Endodermal cell (in vitro differentiated cells): ENCODE data around the gene SNRPD2. TPM values are rescaled to one million over a fixed set of nuclear protein-coding genes. Genes with fewer than 3 reads are reported as not detected.

Source experiments
- DNase-seq: peaks from one replicate; pipeline ENCODE4 v3.0.0-alpha.2; 2017
- H3K27ac ChIP-seq: 2 replicates; pipeline ENCODE4 v1.5.1; 2013; ENCODE audit warnings: mild to moderate bottlenecking, low read depth, low read length, moderate library complexity
- H3K27me3 ChIP-seq: 2 replicates; pipeline ENCODE4 v1.6.1; 2013; ENCODE audit warnings: mild to moderate bottlenecking, low read length, moderate library complexity; ENCODE audit not compliant: insufficient read depth, control insufficient read depth, poor library complexity, severe bottlenecking
- H3K36me3 ChIP-seq: 2 replicates; pipeline ENCODE4 v1.7.0; 2013; ENCODE audit warnings: mild to moderate bottlenecking, low read length, moderate library complexity; ENCODE audit not compliant: control insufficient read depth, insufficient read depth
- H3K4me1 ChIP-seq: one replicate; pipeline ENCODE4 v1.7.0; 2013; ENCODE audit warnings: low read length; ENCODE audit not compliant: control insufficient read depth, insufficient read depth
- H3K4me3 ChIP-seq: 2 replicates; pipeline ENCODE4 v1.5.1; 2013; ENCODE audit warnings: mild to moderate bottlenecking, low read length, moderate library complexity
- H3K9ac ChIP-seq: 2 replicates; pipeline ENCODE4 v1.6.1; 2013; ENCODE audit warnings: mild to moderate bottlenecking, low read length, moderate library complexity; ENCODE audit not compliant: poor library complexity, severe bottlenecking; ENCODE audit errors: extremely low read depth
- H3K9me3 ChIP-seq: 2 replicates; pipeline ENCODE4 v1.6.1; 2013; ENCODE audit warnings: mild to moderate bottlenecking, low read length, moderate library complexity; ENCODE audit not compliant: control insufficient read depth
- H3K27ac Mint-ChIP-seq: 2 replicates; pipeline ENCODE4 v1.8.0; 2020; ENCODE audit warnings: mixed read lengths
- H3K27me3 Mint-ChIP-seq: 2 replicates; pipeline ENCODE4 v1.8.0; 2021; ENCODE audit warnings: mild to moderate bottlenecking, mixed read lengths; ENCODE audit not compliant: insufficient read depth
- H3K36me3 Mint-ChIP-seq: 2 replicates; pipeline ENCODE4 v1.8.0; 2020; ENCODE audit warnings: low read depth, mixed read lengths
- H3K4me1 Mint-ChIP-seq: 2 replicates; pipeline ENCODE4 v1.8.0; 2020; ENCODE audit warnings: mixed read lengths
- H3K4me3 Mint-ChIP-seq: 2 replicates; pipeline ENCODE4 v1.8.0; 2020; ENCODE audit warnings: mild to moderate bottlenecking, moderate library complexity, mixed read lengths
- H3K9me3 Mint-ChIP-seq: 2 replicates; pipeline ENCODE4 v1.8.0; 2020; ENCODE audit warnings: mild to moderate bottlenecking, mixed read lengths
- CTCF ChIP-seq: fragments of 200-600 bp; sonication (generic); conservative IDR thresholded peaks from 2 replicates; pipeline ENCODE4 v1.5.0; 2021; ENCODE audit warnings: antibody characterized with exemption, mild to moderate bottlenecking
- WGBS, 2 experiments: methylation state at CpG; one replicate each; pipeline versions ENCODE4 v1.1.5 to v1.1.7; 2013; ENCODE audit warnings: missing lambda C conversion rate in 2 of 2, mixed read lengths in 1 of 2; ENCODE audit not compliant: insufficient coverage in 1 of 2, insufficient read length in 1 of 2; 5-methylcytosine and 5-hydroxymethylcytosine counted together
- total RNA-seq, 2 donors: library from RNA; stranded (reverse); fragmentation: NEBNext Ultra II Directional in 1 of 2; extraction: Animal tissue kit (Norgen Biotek cat#: 25700) in 1 of 2; gene quantifications; 2 replicates in 1 of 2; 3 replicates in 1 of 2; pipeline ENCODE4 v1.2.1, GENCODE V29; 2021

SNRPD2 gene
- total RNA-seq, 2 donors from 2014 or later = 644 to 654 TPM

DNA sequence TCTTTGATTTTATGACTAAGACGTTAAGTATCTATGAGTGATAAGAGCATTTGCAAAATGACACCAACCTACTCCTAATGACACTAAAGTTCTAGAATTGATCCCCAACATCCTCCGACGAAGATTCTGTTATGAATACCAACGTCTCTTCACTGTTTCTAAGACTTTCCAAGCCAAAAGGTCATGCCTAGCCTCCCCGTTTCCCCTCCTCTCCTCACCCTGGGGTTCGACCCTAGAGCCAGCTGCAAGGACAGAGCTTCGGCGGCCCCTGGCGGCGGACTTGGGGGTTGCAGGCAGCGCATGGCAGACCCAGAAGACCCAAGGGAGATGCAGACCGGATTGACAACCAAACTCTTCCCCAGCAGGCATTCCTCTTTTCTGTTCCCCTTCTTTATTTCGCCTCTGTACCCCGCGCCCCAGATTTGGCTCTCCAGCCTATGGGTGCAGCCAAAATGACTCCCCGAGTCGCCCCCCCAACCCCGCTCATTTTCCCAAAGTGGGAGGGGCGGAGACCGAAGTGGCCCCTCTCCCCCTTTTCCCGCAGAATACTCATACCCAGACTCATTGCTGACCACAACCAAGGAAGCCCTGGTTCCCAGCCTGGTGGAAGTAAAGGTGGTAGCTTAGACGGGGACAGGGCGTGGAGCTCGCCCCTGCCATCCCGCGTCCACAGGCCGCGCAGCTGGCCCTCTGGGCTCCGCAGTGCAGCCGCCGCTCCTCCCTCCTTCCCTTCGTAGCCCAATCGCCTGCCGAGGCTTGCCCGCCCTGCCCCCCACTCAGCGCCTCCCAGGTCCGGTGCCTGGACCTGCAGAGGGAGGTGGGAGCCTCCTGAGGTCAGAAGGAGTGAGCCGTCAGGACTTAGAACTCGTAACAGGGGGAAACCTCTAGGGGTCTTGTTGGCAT, 48.5 kb downstream of the SNRPD2 start:
- no peaks in the 10 kb centered on the region for H3K27me3 ChIP-seq
- no peaks in the 10 kb centered on the region for H3K4me1 ChIP-seq
- no peaks in the 10 kb centered on the region for H3K36me3 ChIP-seq
- no peaks in the 10 kb centered on the region for H3K9me3 ChIP-seq
- peaks cover 8% of the 10 kb centered on the region for H3K27me3 Mint-ChIP-seq
- 0 to 3% methylated on average over 11 to 39 of the region's 39 CpGs for WGBS, 2 experiments
- peak overlapping the region; percentile 82 for H3K27ac Mint-ChIP-seq
- peaks cover 14% of the 10 kb centered on the region for H3K4me1 Mint-ChIP-seq
- H3K36me3 Mint-ChIP-seq = no peaks in the 10 kb centered on the region
- H3K9ac ChIP-seq = no peak overlapping the region
- peak overlapping the region; percentile 77 for H3K4me3 Mint-ChIP-seq
- peak; percentile 98 for TF ChIP-seq CTCF
- DNase-seq = peak; percentile 99
- peaks cover 15% of the 10 kb centered on the region for H3K9me3 Mint-ChIP-seq
- H3K27ac ChIP-seq = no peak overlapping the region
- peak overlapping the region; percentile 83 for H3K4me3 ChIP-seq

DNA sequence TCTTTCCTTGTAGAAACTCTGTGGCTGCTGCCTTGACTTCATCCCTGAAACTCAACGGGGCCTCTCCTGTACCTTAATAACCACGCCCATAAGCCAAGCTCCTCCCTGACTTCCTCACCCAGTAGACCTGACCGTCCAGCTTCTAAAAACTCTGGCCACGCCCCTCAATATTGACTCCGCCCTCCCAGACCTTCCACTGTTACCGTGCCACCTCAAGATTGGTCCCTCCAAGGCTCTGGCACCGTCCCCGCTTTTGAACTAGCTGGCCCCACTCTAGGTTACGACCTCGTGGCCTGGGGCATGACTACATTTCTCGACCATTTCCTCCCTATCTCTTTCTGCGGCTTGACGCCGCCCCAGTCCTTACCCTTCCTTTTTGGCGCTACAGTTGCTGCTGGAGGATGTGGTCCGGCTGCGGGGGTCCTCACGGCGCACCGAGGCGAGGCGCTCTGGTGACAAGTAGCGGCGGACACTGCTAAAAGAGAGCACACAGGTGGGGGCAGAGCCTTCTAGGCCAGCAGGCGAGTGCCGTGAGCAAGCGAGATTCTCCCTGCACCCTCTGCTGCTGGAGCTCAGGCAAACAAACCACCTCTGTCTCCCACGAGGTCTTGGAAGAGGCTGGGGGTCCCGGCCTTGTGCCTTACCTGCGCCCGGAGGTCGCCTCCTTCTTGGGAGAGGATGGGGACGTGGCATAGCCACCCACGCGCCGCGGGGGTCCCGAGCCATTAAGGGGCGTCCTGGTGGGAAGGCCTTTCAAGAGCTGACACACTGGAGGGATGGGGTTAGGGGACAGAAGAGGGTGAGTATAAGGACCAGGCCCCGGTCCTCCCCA, 50.3 kb downstream of the SNRPD2 start:
- Histone ChIP-seq H3K27ac (no peak overlapping the region), H3K9ac (no peak overlapping the region), H3K36me3 (no peaks in the 10 kb centered on the region), H3K27me3 (no peaks in the 10 kb centered on the region), H3K4me3 (peak overlapping the region; percentile 59), H3K4me1 (peaks cover 5% of the 10 kb centered on the region), H3K9me3 (no peaks in the 10 kb centered on the region)
- Mint-ChIP-seq H3K9me3 (peaks cover 6% of the 10 kb centered on the region), H3K27me3 (peaks cover 8% of the 10 kb centered on the region), H3K27ac (peak overlapping the region; percentile 87), H3K4me1 (peaks cover 18% of the 10 kb centered on the region), H3K36me3 (no peaks in the 10 kb centered on the region), H3K4me3 (peak overlapping the region; percentile 48)
- WGBS, 2 experiments = 6% methylated on average over 27 to 38 of the region's 40 CpGs
- no peak for TF ChIP-seq CTCF
- DNase-seq = peak; percentile 97

GRCh38 chr19:45640849-45641273, 50.9 kb downstream of the SNRPD2 start:
- Histone ChIP-seq H3K9me3 (no peaks in the 10 kb centered on the region), H3K27ac (no peak overlapping the region), H3K9ac (no peak overlapping the region), H3K36me3 (no peaks in the 10 kb centered on the region), H3K4me3 (peak overlapping the region; percentile 59), H3K4me1 (peaks cover 5% of the 10 kb centered on the region), H3K27me3 (no peaks in the 10 kb centered on the region)
- peak overlapping the region; percentile 87 for H3K27ac Mint-ChIP-seq
- DNase-seq = peak; percentile 93
- no peaks in the 10 kb centered on the region for H3K36me3 Mint-ChIP-seq
- peak overlapping the region; percentile 48 for H3K4me3 Mint-ChIP-seq
- no peak for TF ChIP-seq CTCF
- H3K27me3 Mint-ChIP-seq = peaks cover 3% of the 10 kb centered on the region
- peaks cover 16% of the 10 kb centered on the region for H3K4me1 Mint-ChIP-seq
- H3K9me3 Mint-ChIP-seq = no peaks in the 10 kb centered on the region
- 56 to 62% methylated on average over 17 of the region's 17 CpGs for WGBS, 2 experiments
